Measurements from ENCODE around the gene MAPK12. TPM values are rescaled to one million over a fixed set of nuclear protein-coding genes. Genes with fewer than 3 reads are reported as not detected.

Gene MAPK12
- total and polyA plus RNA-seq, 2 of the 8 experiments (the other 6 are each of a cell fraction or from before 2014, with no cell fraction given), result 17.3 to 20.3 TPM

DNA sequence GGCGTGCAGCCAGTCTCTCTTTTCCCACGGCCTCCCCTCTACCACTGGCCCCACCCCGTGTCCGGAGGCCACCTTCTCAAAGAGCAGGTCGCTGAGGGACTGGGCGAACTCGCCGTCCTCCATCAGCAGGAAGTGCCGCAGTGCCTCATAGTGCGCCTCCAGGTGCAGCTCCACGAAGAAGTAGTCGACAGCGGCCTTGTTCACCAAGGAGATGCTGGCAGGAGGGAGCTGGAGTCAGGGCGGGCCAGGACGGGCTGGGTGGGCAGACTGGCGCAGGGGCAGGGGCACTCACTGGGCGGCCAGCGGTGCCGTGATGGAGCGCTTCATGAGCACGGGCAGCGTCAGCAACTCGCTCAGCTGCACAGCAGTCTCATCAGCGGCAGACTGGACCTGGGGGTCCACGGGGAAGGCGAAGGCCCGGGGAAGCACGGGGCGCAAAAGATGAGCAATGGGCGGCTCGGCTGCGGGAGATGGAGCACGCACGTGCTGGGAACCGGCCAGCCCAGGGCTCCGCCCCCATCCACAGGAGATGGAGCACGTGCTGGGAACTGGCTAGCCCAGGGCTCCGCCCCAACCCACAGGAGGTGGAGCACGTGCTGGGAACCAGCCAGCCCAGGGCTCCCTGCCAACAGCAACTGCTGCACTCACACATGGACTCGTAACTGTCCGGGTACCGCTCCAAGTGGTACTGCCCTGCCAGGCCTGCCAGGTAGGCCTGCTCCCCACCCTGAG lies 42.3 kb downstream of the MAPK12 start:
- FAIRE-seq (no peak), DNase-seq (ENCODE audit: low read depth in 1 of 2, low spot score in 2 of 2) (peak; percentile 25 to 76)
- Histone ChIP-seq H2BK15ac (ENCODE audit: low read length) (no peak overlapping the region), H2BK12ac (ENCODE audit: low read depth, low read length) (no peak overlapping the region; the same call in 1 of the 2 replicates), H2AFZ (ENCODE audit: low read length) (no peak overlapping the region), H3K4me1 (replicated peaks in 1 of 4; ENCODE audit: control insufficient read depth in 3 of 4, insufficient read depth in 4 of 4, low read length in 3 of 4) (peaks cover 0 to 11% (median 2%) of the 10 kb centered on the region in 4 experiments; a peak in 3 of 7 replicates), H3K23ac (ENCODE audit: insufficient read length) (no peak overlapping the region), H3K79me1 (ENCODE audit: low read depth, low read length) (peaks cover 2% of the 10 kb centered on the region; the same call in 1 of the 2 replicates), H3K27me3 (replicated peaks in 1 of 4; ENCODE audit: control insufficient read depth in 3 of 4, extremely low read depth in 1 of 4, insufficient read depth in 3 of 4, low read length in 3 of 4) (no peaks in the 10 kb centered on the region), H3K56ac (replicated peaks; ENCODE audit: insufficient read length, low read depth, low read length) (no peak overlapping the region), H3K27ac (ENCODE audit: low read depth, low read length) (no peak overlapping the region), H3K23me2 (ENCODE audit: low read depth, low read length) (no peaks in the 10 kb centered on the region), H3K9me3 (ENCODE audit: insufficient read depth in 2 of 2, low read depth in 1 of 2, low read length in 1 of 2) (no peaks in the 10 kb centered on the region; a peak in 1 of 4 replicates), H2AK5ac (ENCODE audit: low read depth, low read length) (no peak overlapping the region), H3K4me3 (ENCODE audit: extremely low read depth in 1 of 4, insufficient read depth in 2 of 4, low read depth in 3 of 4, low read length in 4 of 4) (no peak overlapping the region), H3K36me3 (ENCODE audit: control insufficient read depth in 2 of 4, insufficient read depth in 4 of 4, low read length in 3 of 4) (peaks cover 5 to 43% (median 28%) of the 10 kb centered on the region in 4 experiments), H2BK5ac (ENCODE audit: low read depth, low read length) (no peak overlapping the region), H3K9ac (replicated peaks in 1 of 4; ENCODE audit: extremely low read depth in 1 of 4, low read depth in 3 of 4, low read length in 3 of 4) (no peak overlapping the region), H3K18ac (ENCODE audit: extremely low read depth, low read length) (no peak overlapping the region; the same call in 1 of the 2 replicates), H2BK20ac (ENCODE audit: low read length) (no peak overlapping the region), H3K79me2 (ENCODE audit: control insufficient read depth in 1 of 2, insufficient read depth in 2 of 2, low read length in 2 of 2) (no peaks in the 10 kb centered on the region; a peak in 1 of 4 replicates), H3K4me2 (ENCODE audit: insufficient read depth in 1 of 2, low read depth in 2 of 2, low read length in 2 of 2) (no peak overlapping the region), H3K14ac (ENCODE audit: insufficient read length) (no peak overlapping the region), H3K4ac (replicated peaks; ENCODE audit: insufficient read length, low read depth, low read length) (no peak overlapping the region), H4K20me1 (replicated peaks in 1 of 2; ENCODE audit: control insufficient read depth in 1 of 2, insufficient read depth in 2 of 2, low read length in 2 of 2) (peaks cover 7 to 32% of the 10 kb centered on the region in 2 experiments), H4K91ac (replicated peaks; ENCODE audit: insufficient read length, low read length) (no peak overlapping the region), H2BK120ac (replicated peaks; ENCODE audit: low read depth, low read length) (no peak overlapping the region), H4K8ac (ENCODE audit: extremely low read depth, insufficient read depth, low read length) (0 out of 2 replicates have a peak overlapping the region, but pooled peaks have one; percentile 25), H4K5ac (ENCODE audit: insufficient read length, low read depth, low read length) (no peak overlapping the region)
- POLR2A ChIA-PET (ENCODE audit: partially characterized antibody), result interaction anchor here (0.7 to 2.9 kb wide), 9 partner anchors 8 to 447 kb away, joined by 3 to 9 read pairs (median 3); no protein-coding TSS in a partner anchor
- 86% methylated on average over 34 of the region's 42 CpGs; no CpG with 5 or more reads in 1 of the 2 experiments for WGBS, 2 experiments (ENCODE audit: extremely low coverage in 1 of 2, insufficient coverage in 1 of 2, insufficient read length in 1 of 2, insufficient replicate concordance in 2 of 2, low coverage in 1 of 2, low lambda C conversion rate in 2 of 2, missing lambda C conversion rate in 1 of 2)
- CTCF ChIA-PET (ENCODE audit: partially characterized antibody), result interaction anchor here (0.6 to 2.4 kb wide), 10 partner anchors 11 to 344 kb away, joined by 3 to 6 read pairs (median 4); partner anchors contain the start of gene SYCE3
- peak; percentile 36; the same call in 1 of the 2 replicates for TF ChIP-seq E2F6 (IDR thresholded peaks at IDR 0.05)
- TF ChIP-seq, protein P1, sequence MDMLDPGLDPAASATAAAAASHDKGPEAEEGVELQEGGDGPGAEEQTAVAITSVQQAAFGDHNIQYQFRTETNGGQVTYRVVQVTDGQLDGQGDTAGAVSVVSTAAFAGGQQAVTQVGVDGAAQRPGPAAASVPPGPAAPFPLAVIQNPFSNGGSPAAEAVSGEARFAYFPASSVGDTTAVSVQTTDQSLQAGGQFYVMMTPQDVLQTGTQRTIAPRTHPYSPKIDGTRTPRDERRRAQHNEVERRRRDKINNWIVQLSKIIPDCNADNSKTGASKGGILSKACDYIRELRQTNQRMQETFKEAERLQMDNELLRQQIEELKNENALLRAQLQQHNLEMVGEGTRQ (IDR thresholded peaks at IDR 0.05; ENCODE audit: low read length), result peak; percentile 77
- no peak for TF ChIP-seq SAP30 (IDR thresholded peaks at IDR 0.05; ENCODE audit: insufficient read depth, insufficient replicate concordance, low read length)

All from H1 (cell line).